Gastrocnemius medialis (tissue), 4 donors: ENCODE measurements around the gene RNASET2.

Experiments used
- POLR2A ChIP-seq, 2 donors: fragments of 450-650 bp; IDR thresholded peaks; one replicate each; pipeline ENCODE4 v1.6.1; 2017; ENCODE audit warnings: antibody characterized with exemption in 2 of 2, mild to moderate bottlenecking in 2 of 2, moderate library complexity in 2 of 2
- TF ChIP-seq, protein P1 (sequence below), 5 experiments: fragments of 450-650 bp in 3 of 5; fragments of 200-600 bp in 2 of 5; sonication (generic) in 2 of 5; IDR thresholded peaks in 4 of 5; conservative IDR thresholded peaks in 1 of 5; 1 replicate in 4 of 5; 2 replicates in 1 of 5; pipeline ENCODE4 v1.5.1; 2016 to 2019; ENCODE audit warnings: antibody characterized with exemption in 5 of 5, mild to moderate bottlenecking in 3 of 5, moderate library complexity in 3 of 5

DNA sequence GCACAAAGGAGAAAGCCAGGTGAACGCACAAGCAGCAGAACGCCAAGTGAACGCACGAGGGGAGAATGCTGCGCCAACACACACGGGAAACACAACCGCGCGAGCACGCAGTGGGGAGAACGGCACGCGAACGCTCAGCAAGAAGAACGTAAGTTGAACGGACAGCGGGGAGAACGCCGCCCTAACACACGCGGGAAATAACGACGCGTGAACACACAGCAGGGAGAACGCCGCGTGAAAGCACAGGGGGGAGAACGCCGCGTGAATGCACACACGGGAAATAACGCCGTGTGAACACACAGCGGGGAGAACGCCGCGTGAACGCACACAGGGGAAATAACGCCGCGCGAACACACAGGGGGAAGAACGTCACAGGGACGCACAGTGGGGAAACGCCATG is 54.7 kb downstream of the RNASET2 start:
- TF ChIP-seq, protein P1, sequence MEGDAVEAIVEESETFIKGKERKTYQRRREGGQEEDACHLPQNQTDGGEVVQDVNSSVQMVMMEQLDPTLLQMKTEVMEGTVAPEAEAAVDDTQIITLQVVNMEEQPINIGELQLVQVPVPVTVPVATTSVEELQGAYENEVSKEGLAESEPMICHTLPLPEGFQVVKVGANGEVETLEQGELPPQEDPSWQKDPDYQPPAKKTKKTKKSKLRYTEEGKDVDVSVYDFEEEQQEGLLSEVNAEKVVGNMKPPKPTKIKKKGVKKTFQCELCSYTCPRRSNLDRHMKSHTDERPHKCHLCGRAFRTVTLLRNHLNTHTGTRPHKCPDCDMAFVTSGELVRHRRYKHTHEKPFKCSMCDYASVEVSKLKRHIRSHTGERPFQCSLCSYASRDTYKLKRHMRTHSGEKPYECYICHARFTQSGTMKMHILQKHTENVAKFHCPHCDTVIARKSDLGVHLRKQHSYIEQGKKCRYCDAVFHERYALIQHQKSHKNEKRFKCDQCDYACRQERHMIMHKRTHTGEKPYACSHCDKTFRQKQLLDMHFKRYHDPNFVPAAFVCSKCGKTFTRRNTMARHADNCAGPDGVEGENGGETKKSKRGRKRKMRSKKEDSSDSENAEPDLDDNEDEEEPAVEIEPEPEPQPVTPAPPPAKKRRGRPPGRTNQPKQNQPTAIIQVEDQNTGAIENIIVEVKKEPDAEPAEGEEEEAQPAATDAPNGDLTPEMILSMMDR (IDR thresholded peaks at IDR 0.05 in 4 of 5, conservative IDR thresholded peaks at IDR 0.05 in 1 of 5): no peak
- TF ChIP-seq POLR2A (IDR thresholded peaks at IDR 0.05): no peak
